ENCODE results near the gene ZNF267.

GRCh38 chr16:31870809-31871208, 2.8 kb upstream of the ZNF267 start:
- no peak for TF ChIP-seq POLR2A (IDR thresholded peaks at IDR 0.05; ENCODE audit: low read length)
- no peak for TF ChIP-seq GATA1 (IDR thresholded peaks at IDR 0.05; ENCODE audit: low read depth, low read length)
